Measurements from ENCODE around the gene NRG4. TPM values are rescaled to one million over a fixed set of nuclear protein-coding genes. Genes with fewer than 3 reads are reported as not detected.

Gene NRG4
- total and polyA plus RNA-seq, 2 donors from 2014 or later, result 0.35 to 1.5 TPM

Other genes with a start within 250 kb of the NRG4 start
- 31.6 TPM for gene UBE2Q2, start 169.0 kb downstream of the NRG4 start, total RNA-seq
- 18.1 TPM for gene UBE2Q2, start 169.0 kb downstream of the NRG4 start, polyA plus RNA-seq (ENCODE audit: insufficient read depth, low read depth, low replicate concordance)
- 28.7 TPM for gene FBXO22, start 108.5 kb downstream of the NRG4 start, total RNA-seq
- gene FBXO22, start 108.5 kb downstream of the NRG4 start, polyA plus RNA-seq (ENCODE audit: insufficient read depth, low read depth, low replicate concordance), result 24.1 TPM
- gene TMEM266, start 47.6 kb upstream of the NRG4 start, total RNA-seq, result 0.72 TPM
- gene TMEM266, start 47.6 kb upstream of the NRG4 start, polyA plus RNA-seq (ENCODE audit: insufficient read depth, low read depth, low replicate concordance), result 3.1 TPM